K562 (cell line): ENCODE data around the gene FTSJ1. TPM values are rescaled to one million over a fixed set of nuclear protein-coding genes. Genes with fewer than 3 reads are reported as not detected.

Experiments
- CBFA2T2 ChIP-seq: fragments of 450-650 bp; conservative IDR thresholded peaks from 2 replicates; pipeline ENCODE4 v1.6.1; 2017; ENCODE audit warnings: mild to moderate bottlenecking
- GABPB1 ChIP-seq: sonication (generic); formaldehyde crosslinking; IDR thresholded peaks from 2 replicates; pipeline ENCODE4 v1.8.0; 2022; ENCODE audit warnings: mild to moderate bottlenecking, missing genetic modification reagents
- GTF2A2 ChIP-seq: IDR thresholded peaks from 2 replicates; pipeline ENCODE4 v1.6.1; 2016; ENCODE audit warnings: mild to moderate bottlenecking, missing genetic modification characterization, missing compliant biosample characterization
- IRF1 ChIP-seq: sonication (generic); formaldehyde crosslinking; IDR thresholded peaks from 2 replicates; pipeline ENCODE4 v1.8.0; 2022; ENCODE audit warnings: missing genetic modification reagents, mild to moderate bottlenecking, borderline replicate concordance
- KLF1 ChIP-seq: fragments of 450-650 bp; IDR thresholded peaks from 2 replicates; pipeline ENCODE4 v1.6.1; 2016; ENCODE audit warnings: missing genetic modification characterization, missing compliant biosample characterization
- MCM5 ChIP-seq: fragments of 450-650 bp; IDR thresholded peaks from 2 replicates; pipeline ENCODE4 v1.6.1; 2016; ENCODE audit warnings: low read depth
- REST ChIP-seq, 2 experiments: fragments of 450-650 bp; formaldehyde crosslinking in 1 of 2; IDR thresholded peaks; 2 replicates each; pipeline versions ENCODE4 v1.4.0 to v1.6.1; 2014 to 2020; ENCODE audit warnings: mild to moderate bottlenecking in 2 of 2, borderline replicate concordance in 1 of 2, low read depth in 1 of 2
- SNIP1 ChIP-seq: fragments of 450-650 bp; IDR thresholded peaks from 2 replicates; pipeline ENCODE4 v1.7.1; 2017; ENCODE audit warnings: low read depth, mild to moderate bottlenecking
- SP1 ChIP-seq: sonication (generic); formaldehyde crosslinking; IDR thresholded peaks from 2 replicates; pipeline ENCODE4 v1.8.1; 2022; ENCODE audit warnings: mild to moderate bottlenecking, missing genetic modification reagents
- SPI1 ChIP-seq: IDR thresholded peaks from 2 replicates; pipeline ENCODE4 v1.6.1; 2011; ENCODE audit warnings: low read depth, low read length, control low read depth, borderline replicate concordance
- STAG1 ChIP-seq: sonication (generic); formaldehyde crosslinking; IDR thresholded peaks from 2 replicates; pipeline ENCODE4 v1.5.0; 2020; ENCODE audit warnings: missing genetic modification reagents, borderline replicate concordance
- ZC3H11A ChIP-seq: IDR thresholded peaks from 2 replicates; pipeline ENCODE4 v1.6.1; 2012; ENCODE audit warnings: low read depth, low read length, improper control_type of control experiment
- ZFP91 ChIP-seq: sonication (generic); formaldehyde crosslinking; IDR thresholded peaks from 2 replicates; pipeline ENCODE4 v1.8.0; 2022; ENCODE audit warnings: mild to moderate bottlenecking, missing genetic modification reagents
- ZNF143 ChIP-seq: sonication (generic); formaldehyde crosslinking; IDR thresholded peaks from 2 replicates; pipeline ENCODE4 v1.9.0; 2022; ENCODE audit warnings: mild to moderate bottlenecking, missing genetic modification reagents
- ZNF75A ChIP-seq: fragments of 450-650 bp; formaldehyde crosslinking; IDR thresholded peaks from 2 replicates; pipeline ENCODE4 v1.4.0; 2020; ENCODE audit warnings: mild to moderate bottlenecking
- polyA plus RNA-seq, 8 experiments: library from polyadenylated mRNA; depleted of rRNA in 4 of 8; stranded (reverse) in 5 of 8; unstranded in 3 of 8; fragments of >200 nt; fragmentation: Nextera tagmentation in 2 of 8; fragmentation: Illumina TruSeq in 1 of 8; extraction: Ambion mirVana in 2 of 8; extraction: Trizol in 1 of 8; gene quantifications; 2 replicates each; pipeline versions ENCODE4 v1.2.1 to v1.2.3, GENCODE V29; 2011 to 2014; ENCODE audit warnings: inconsistent platforms in 1 of 8, missing spikeins in 1 of 8
- total RNA-seq, 7 experiments: library from RNA; depleted of rRNA in 6 of 7; stranded (reverse); fragments of >200 nt in 6 of 7; fragmentation: Illumina TruSeq in 2 of 7; extraction: Trizol in 2 of 7; gene quantifications; 2 replicates each; pipeline versions ENCODE4 v1.2.1 to v1.2.3, GENCODE V29; 2011 to 2021; ENCODE audit warnings: low replicate concordance in 1 of 7
- TF ChIP-seq, protein P1 (sequence below), 2 experiments: fragments of 450-650 bp in 1 of 2; sonication (generic) in 1 of 2; formaldehyde crosslinking in 1 of 2; IDR thresholded peaks in 1 of 2; conservative IDR thresholded peaks in 1 of 2; 2 replicates each; pipeline versions ENCODE4 v1.6.1 to v1.8.1; 2016 to 2023; ENCODE audit warnings: mild to moderate bottlenecking in 2 of 2, moderate library complexity in 2 of 2, inconsistent platforms in 1 of 2, missing genetic modification reagents in 1 of 2

Gene FTSJ1
- total and polyA plus RNA-seq, 9 of the 15 experiments (the other 6 are each of a cell fraction or from before 2014, with no cell fraction given) = 12.2 to 95.6 (median 71.6) TPM

DNA sequence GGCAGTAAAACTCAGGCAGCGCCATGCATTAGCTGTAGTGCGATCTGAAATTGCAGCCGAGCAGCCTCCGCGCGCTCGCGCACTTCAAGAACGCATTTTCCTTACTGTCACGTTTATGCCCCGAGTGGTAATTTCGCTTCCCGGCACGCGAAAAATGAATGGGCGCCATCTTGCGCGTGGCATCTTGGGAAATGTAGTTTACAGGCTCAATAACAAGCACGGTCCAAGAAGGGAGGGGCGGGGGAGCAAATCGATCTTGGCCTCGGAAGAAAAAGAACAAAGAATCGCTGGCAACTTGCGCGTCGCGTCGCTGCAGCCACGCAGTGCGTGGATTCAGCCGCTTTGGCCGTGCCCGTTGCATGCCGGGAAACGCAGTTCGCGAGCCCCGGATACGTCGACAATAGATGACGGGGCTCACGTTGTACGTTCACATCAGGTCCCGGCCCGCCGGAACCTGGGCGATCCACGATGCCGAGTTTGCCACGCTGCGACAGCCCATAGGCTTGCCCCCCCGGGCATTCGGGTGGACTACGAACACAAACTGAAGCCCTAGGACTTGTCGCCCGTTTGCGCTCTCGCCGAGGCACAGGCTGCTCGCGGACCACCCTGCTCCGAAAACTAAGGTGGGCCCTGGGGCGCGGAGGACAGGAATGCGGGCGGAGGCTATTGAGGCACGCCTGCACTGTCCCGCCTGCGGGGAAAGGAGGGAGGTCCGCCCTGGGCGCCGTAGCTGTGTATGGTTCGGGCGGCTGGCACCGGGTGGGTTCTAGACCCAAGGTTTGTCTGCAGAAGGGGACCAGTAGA is at the start of gene FTSJ1 (continued):
- TF ChIP-seq REST (IDR thresholded peaks at IDR 0.05; ENCODE audit: borderline replicate concordance) (no peak), REST (CRISPR knock-in tag; IDR thresholded peaks at IDR 0.05; ENCODE audit: low read depth) (no peak), ZFP91 (no peak), GABPB1 (CRISPR knock-in tag) (peak; percentile 59; the same call in 1 of the 2 replicates), CBFA2T2 (no peak), GTF2A2 (no peak), SPI1 (no peak), SNIP1 (no peak), IRF1 (no peak), SP1 (no peak), STAG1 (CRISPR knock-in tag) (no peak), ZNF75A (no peak), ZNF143 (CRISPR knock-in tag) (peak; percentile 95), KLF1 (tag) (no peak), MCM5 (no peak), ZC3H11A (no peak)
- TF ChIP-seq, protein P1, sequence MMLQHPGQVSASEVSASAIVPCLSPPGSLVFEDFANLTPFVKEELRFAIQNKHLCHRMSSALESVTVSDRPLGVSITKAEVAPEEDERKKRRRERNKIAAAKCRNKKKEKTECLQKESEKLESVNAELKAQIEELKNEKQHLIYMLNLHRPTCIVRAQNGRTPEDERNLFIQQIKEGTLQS (IDR thresholded peaks at IDR 0.05) = no peak; the same call in 1 of the 2 replicates
- TF ChIP-seq, protein P1 (CRISPR knock-in tag; conservative IDR thresholded peaks at IDR 0.05) = peak; percentile 51; the same call in 1 of the 2 replicates
